ENCODE measurements around the gene MAPKAP1.

GRCh38 chr9:125476645-125477044 lies 230.4 kb downstream of the MAPKAP1 start:
- TF ChIP-seq TAF1 (IDR thresholded peaks at IDR 0.05; ENCODE audit: low read depth) (no peak), USF1 (IDR thresholded peaks at IDR 0.05) (no peak), MAX (IDR thresholded peaks at IDR 0.05) (no peak), EP300 (IDR thresholded peaks at IDR 0.05; ENCODE audit: borderline replicate concordance) (no peak), YY1 (IDR thresholded peaks at IDR 0.05; ENCODE audit: low read depth) (no peak)
